Measurements from ENCODE around the gene SPG7.
"Not testable (repeated sequence)": the region's sequence is repeated elsewhere in the genome, so short reads cannot be mapped to it uniquely, and the experiment has no call there.

SPG7 gene

DNA sequence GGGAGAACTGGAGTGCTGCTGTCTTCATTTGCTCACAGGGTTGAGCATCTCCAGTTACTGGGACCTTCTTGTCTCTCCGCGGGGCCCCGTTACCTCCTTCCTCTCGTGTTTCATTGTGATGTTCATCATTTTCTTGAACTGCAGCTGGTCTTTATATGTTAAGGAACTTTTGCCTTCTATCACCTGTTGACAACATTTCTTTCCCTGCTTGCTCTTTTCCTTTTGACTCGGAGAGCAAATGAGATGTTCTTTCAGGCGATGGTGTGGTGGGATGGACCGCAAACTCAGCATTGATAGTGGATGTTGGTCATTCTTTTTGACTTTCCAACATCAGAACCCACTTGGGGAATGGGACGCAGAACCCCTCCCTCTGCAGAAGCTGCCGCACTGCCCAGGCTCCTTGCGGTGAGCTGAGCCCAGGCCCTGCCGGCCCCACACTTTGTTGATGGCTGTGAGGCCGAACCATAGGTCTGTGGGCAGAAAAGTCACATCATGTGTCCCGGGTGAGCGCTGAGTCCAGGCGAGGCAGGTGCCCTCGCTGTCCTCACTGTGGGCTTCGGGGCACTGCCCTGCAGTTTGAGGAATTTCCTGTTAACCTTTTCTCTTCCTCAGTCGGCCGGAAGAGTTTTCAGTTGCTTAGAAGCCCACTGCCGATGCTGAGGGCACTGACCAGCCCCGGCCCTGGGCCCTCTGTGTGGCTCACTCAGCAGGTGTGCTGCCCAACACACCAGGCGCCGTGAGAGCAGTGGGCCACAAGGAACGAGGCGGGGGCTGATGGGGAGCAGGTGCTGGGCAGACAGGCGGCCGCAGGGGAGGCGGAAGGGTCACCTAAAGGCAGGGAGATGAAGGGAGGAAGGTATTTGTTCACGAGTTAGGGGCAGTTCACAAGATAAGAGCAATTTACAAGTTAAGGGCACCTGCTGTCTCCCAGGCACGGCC, 59.7 kb downstream of the SPG7 start:
- DNase-seq, result no peak

DNA sequence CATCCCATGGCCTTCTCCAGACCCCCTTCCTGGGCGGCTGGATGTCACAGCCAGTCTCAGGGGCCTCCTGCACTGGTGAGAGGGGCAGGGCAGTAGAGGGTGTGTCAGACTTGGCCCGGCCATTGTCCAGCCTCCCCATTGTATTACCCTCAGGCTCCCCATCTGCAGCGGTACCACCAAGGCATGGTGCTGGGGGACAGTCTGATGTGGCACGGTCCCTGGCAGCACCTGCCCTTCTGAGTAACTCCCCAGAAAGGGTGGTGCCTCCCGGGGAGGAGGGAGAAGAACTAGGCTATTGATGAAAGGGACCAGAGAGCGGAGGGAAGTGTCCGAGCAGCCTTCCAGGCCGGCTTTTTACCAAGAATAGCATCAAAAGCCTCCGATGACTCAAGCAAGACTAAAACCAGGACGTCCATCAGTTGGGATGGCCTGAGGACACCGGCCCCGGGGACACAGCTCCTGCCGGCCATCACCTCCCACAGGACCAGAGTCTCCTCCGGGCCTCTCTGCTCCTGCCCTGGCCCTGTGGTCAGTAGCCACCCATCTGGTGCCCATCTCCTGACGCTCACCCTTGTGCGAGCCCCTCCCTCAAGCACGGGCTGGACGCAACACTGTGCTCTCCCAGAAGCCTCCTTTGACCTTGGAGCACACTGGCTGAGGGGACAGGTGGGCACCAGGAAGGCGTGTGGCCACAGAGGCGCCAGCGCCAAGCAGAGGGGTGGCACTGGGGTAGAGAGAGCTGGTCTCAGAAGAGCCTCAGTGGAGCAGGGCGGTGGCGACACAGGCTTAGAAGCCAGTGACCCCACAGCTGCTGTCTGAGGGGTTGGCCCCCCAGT, 61.5 kb downstream of the SPG7 start:
- DNase-seq, result no peak

DNA sequence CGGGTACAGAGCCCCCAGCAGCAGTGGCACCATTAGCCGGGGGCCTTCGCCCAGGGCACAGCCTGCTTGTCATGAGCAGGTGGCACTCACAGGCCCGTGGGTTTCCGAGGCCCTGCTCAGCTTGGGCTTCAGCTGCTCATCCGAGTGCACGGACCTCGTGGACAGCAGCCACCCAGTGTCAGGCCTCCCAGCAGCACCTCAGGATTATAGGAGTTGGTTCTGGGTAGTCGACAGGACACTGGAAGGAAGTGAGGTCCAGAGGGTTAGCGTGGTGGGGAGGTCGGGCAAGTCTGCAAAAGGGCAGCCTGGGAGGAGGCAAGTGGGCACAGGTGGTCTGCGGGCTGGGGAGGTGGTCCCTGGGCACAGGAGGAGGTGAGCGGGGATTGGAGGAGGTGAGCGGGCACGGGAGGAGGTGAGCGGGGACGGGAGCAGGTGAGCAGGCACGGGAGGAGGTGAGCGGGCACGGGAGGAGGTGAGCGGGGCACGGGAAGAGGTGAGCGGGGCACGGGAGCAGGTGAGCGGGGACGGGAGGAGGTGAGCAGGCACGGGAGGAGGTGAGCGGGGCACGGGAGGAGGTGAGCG, 62.2 kb downstream of the SPG7 start:
- DNase-seq, result no peak

DNA sequence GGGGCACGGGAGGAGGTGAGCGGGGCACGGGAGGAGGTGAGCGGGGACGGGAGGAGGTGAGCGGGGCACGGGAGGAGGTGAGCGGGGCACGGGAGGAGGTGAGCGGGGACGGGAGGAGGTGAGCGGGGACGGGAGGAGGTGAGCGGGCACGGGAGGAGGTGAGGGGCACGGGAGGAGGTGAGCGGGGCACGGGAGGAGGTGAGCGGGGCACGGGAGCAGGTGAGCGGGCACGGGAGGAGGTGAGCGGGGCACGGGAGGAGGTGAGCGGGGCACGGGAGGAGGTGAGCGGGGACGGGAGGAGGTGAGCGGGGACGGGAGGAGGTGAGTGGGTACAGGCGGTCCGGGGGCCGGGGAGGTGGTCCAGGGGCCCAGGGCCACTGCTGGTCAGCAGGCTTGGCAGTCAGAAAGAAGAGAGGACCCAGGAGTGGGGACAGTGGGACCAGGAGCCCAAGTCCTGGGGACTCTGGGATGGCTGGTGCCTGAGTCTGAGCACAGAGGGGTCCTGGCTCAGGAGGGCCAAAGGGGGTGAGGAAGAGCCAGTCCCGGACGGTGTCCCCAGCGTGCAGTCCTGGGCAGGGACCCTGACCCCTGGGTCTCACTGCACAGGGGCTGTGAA, 62.9 kb downstream of the SPG7 start:
- not testable (repeated sequence) for DNase-seq

DNA sequence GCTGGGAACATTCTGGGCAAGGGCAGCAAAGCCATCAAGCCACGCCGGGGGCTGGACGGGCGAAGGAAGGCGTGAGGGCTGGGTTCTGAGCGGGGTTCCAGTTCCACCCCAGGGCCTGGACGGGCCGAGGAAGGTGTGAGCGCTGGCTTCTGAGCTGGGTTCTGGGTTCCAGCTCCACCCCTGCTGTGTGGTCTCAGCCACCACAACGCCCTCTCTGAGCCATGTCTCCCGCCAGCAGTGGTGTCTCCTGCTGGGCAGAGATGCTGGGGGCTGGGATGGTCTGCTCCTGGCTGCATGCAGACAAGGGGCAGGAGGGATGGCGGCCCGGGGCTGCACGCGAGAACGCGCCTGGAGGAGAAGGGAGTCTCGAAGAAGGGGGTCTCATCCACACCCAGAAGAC, 63.4 kb downstream of the SPG7 start:
- DNase-seq, result no peak

DNA sequence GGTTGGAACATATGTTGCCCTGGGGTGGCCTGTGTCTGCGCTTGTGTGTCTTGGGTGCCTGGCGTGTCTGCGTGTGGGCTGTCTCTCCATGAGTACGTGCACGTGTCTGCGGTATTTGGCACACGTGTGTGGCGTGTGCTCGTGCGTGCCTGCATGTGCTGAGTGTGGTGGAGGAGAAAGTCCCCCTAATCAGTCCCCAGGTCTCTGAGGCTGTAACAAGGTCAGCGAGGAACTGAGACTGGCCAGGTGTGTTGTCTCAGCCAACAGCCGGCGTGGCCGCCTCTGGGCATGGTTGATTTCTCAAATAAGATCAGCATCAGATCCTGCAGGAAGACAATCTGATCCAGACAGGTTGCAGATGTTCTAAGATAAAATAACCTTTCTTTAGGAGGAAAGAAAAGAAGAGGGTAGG, 63.9 kb downstream of the SPG7 start:
- DNase-seq, result no peak

DNA sequence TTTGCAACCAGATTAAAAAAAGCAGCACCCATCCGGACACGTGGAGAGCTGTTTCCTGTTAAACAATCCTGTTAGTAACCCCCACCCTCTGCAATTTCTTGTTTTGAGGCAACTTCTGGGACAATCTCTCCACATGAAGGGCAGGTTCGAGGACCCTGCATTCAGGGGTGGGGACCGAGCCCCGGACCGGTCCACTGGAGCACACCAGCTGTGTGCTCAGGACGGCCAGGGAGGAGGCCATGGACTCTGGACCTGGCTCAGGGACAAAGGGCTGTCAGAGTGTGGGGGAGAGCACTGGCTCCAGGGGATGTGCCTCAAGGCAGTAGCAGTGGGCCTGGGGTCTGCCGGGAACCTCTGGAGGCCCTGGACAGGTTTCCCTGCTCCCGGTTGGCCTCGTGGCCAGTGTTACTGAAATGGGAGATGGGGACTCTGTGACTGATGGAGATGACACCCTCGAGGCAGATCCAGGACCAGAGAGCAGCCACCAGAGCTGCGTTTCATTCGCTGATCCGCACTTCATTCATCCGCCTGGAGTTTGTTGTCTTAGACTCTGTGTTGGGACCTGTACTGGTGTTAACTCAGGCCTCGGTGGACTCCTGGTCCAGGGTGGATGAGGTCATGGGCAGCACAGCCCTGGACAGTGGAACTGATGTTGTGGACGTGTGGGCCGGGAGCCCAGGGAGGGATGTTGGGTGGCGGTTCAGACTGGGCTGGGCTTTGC, 64.4 kb downstream of the SPG7 start:
- no peak for DNase-seq

DNA sequence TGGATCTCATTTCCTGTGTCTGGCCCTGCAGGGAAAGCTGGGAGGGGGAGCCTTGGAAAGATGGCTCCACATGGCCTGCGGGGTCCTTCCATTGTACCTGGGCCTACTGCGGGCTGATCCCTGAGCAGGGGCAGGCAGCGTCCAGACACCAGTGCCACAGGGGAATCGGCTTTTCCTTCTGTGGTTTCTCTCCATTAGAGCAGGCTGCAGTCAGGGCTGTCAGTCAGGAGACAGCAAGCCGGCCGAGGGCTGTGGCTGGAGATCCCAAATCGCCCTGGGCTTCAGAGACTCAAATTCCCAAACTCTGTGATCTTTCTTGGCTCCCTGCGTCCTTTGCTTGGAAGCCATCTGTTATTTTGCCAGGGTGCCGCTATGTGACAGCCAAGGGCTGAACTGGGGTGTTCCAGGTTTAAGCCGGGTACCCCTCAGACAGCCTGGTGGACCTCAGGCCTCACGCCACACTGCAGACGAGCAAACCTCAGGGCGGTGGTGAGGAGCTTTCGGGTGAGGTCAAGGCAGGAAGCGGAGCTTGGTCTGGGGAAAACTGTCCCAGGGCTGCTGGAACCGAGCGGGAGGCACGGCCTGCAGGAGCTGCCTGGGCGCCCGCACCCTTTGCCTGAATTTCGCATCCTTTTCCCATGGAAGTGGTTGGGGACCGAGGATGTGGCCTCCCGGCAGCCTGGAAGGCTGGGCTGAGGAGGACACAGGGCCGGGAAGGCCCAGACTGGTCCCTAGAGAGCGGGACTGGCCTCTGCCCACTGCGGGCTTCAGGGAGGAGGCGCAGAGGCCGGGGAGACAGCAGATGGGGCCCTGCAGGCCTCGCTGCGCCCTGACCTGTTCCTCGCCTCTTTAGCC, 65.8 kb downstream of the SPG7 start:
- DNase-seq, result no peak

DNA sequence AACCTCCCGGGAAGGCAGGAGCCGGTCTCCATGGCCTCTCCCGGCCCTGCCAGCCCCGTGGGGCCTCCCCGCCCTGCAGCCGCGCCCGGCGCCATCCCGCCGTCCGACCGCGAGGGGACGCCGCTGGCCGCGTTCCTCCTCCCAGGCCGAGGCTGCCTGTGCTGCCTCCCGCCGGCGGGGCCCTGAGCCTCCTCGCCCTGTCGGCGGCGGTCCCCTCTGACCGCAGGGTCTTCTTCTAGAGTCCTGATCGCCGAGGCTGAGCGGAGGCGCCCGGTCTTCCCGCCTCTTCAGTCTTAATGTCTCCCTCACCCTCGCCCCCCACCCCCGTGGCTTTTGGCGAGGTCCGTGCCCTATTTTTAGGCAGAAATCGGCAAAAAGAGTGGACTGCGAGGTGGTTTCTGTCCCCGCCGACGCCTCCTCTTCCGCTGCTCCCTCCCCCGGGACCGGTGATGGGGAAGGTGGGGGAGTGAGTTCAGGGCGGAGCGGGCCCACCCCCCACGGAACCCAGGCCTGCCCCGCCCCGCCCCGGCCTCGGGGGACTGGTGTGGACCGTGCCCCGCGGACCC, 66.6 kb downstream of the SPG7 start:
- no peak for DNase-seq

DNA sequence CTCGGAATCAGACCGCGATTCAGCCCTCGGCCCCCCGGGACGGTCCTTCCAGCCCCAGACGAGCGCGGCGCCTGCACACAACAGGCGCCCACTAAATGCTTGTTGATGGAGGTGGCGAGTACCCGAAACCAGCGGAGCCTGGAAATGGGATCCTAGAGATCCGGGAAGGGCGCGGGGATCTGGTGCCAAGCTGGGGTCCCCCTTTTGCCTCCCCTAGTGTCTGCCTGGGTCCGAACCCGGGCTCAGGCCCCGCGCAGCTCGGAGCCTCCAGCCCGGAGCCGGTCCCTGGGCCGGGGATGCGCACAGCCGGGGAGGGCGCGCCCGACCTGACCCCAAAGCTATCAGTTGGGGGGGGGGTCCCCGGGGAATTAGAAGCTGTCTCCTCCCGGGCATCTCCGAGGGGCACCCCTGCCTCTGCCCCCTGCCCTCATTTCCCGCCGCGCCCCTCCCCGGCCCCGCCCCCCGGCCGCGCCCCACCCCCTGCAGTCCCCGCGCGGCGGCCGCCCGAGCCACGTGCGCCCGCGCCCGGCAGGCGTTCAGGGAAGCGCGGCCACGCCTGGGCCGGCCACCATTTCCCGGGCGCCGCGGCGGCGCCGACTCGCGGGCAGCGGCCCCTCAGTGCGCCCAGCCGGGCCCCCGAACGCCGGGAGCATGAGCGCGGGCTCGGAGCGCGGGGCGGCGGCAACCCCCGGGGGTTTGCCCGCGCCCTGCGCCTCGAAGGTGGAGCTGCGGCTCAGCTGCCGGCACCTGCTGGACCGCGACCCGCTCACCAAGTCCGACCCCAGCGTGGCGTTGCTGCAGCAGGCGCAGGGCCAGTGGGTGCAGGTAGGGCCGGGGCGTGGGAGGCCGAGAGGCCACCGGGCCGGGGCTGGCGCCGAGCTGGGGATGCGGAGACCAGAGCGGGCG, 67.3 kb downstream of the SPG7 start, which contains the start of gene CPNE7:
CPNE7 (plus strand) TSS at position 512 of the 906 bp plus-strand sequence; CDS start at position 652, 140 bp downstream.
- no peak for DNase-seq

DNA sequence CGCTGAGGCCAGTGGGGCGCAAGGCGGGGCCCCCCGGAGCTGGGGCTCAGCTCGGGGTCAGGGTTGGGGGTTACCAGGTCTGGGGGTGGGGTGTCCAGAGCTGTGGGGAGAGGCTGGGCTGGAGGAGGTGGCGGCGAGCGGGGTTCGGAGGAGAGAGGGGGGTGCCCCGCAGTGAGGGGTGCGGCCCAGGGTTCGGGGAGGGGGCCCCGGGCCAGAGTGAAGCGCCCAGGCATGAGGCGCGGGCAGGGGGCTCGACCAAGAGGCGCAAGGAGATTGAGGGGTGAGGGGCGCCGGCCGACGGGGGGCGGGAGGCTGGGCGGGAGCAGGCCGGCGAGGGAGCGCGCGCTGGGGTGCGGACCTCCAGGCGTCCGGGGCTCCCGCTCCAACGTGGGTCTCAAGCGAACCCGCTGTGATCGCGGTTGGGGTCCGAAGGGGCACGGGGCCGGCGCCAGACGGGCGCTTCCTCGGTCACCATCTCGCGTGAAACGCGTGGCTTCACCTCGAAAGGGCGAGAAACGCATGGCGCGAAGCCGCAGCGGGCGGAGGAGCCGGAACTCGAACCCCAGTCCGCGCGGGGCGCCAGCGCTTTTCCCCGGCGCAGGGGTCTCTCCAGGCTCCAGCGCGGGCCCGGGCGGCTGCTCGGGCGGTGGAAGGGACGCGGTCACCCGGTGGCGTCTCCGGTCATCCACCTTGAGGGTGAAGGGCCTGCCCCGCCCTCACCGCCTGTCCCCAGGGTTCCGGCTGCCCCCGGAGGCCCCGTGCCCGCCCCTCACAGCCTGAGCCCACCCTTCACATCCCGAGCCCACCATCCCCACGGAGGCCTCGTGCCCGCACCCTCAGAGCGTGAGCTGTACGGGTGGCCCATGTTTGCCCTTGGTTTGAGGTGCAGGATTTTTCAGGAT, 68.2 kb downstream of the SPG7 start:
- DNase-seq, result no peak

DNA sequence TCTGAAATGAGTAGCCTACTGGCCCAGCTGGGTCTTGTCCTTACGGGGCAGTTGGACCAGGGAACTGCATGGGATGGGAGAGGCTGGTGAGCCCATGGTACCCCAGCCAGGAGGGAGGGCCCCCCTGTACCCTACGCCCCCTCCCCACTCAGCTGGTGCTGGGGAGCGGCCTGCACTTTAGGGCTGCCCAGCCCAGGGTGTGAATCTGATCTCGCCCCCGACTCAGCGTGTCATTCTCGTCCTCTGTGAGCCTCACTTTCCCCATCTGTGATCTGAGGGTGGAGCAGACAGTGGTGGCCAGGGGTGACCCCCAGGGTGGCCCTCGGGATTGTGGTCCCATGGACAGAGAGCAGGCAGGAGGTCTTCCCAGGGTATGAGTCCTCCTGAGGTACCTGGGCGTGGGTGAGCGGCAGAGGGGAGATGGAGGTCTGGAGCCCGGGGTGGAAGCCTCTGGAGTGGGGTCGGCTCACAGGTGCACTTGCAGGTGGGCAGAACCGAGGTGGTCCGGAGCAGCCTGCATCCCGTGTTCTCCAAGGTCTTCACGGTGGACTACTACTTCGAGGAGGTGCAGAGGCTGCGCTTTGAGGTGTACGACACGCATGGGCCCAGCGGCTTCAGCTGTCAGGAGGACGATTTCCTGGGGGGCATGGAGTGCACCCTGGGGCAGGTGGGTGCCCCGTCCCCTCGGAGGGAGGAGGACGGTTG, 69.0 kb downstream of the SPG7 start:
- no peak for DNase-seq

DNA sequence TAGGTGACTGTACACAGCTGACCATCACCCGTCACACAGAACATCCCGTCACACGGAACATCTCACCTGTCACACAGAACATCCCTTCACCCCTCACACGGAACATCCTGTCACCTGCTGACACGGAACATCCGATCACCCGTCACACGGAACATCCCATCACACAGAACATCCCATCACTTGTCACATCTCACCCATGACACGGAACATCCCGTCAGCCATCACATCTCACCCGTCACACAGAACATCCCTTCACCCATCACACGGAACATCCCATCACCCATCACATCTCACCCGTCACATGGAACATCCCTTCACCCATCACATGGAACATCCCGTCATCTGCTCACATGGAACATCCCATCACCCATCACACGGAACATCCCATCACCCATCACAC, 71.1 kb downstream of the SPG7 start:
- no peak for DNase-seq

DNA sequence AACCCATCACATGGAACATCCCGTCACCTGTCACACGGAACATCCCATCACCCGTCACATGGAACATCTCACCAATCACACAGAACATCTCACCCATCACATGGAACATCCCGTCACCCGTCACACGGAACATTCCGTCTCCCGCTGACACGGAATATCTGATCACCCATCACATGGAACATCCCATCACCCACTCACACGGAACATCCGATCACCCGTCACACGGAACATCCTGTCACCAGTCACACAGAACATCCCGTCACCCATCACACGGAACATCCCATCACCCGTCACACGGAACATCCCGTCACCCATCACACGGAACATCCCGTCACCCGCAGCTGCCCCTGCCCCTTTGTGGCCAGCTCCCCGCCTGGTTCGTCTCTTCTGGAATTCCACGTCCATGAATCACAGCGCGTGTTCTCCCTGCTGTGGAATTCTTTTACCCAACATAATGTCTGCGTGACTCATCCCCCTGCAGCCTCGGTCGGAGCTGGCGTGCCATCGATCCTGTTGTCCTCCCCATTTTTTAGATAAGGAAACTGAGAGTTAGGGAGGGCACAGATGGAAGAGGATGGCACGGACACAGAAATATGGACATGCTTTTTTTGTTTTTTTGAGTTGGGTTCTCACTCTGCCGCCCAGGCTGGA, 73.0 kb downstream of the SPG7 start:
- no peak for DNase-seq

DNA sequence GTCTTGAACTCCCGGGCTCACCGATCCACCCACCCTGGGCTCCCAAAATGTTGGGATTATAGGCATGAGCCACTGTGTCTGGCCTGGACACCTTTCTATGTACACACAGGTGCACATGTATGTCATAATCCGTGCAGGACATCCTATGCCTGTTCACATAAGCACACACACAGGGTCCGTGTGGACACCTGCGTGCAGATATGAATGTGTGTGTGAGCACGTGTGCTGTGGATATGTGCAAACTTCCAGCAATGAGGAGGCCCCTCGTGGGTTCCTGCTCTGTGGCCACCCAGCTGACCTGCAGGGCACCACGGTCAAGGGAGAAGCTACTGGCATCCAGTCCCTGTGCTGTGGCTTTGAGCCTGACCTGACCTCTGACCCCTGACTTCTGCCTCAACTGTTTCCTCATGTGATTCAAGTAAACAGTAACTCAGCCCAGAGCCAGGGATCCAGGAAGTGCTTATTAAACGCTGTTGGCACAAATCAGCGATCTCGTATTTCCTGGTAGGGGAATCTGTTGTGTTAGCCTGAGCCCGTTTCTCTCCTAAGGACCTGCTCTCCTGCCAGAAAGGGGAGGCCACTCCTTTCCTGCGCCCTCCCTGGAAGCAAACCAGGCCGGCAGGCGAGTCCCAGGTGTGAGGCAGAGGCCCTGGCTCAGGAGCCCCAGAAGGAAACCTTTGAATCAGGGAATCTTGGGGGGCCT, 73.8 kb downstream of the SPG7 start:
- DNase-seq, result no peak

DNA sequence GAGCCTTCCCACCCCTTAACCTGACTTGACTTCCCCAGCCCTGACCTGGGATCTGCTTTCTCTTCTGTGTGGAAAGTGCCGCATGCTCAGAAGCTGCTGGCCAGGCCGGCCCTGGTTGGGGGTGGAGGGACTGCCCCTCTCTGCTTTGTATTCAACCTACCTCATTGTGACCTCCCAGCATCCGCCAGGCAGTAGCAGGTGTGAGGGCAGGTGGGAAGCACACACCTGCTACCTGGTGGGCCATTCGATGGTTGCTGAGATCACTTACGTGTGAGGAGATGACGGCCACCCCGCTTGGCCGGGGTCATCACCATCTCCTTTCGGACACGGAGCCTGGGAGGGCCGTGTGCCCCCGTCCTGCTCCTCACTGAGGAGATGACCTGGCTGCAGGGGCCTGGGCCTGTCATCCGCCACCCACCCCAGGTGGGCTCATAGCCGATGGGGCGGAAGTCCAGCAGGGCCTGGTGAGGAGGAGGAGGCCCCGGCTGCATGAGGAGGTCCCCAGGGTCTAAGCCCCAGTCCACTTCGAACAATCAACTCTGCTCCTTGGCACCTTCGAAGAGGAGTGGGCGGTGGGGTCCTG, 74.5 kb downstream of the SPG7 start:
- DNase-seq, result no peak
